Measurements from ENCODE around the gene S100B.

Gene S100B

GRCh38 chr21:46610018-46610701, 5.3 kb upstream of the S100B start:
- H3K4me1 ChIP-seq (ENCODE audit: insufficient read depth, poor library complexity, severe bottlenecking): no peaks in the 10 kb centered on the region
- no peak overlapping the region for H3K4me3 ChIP-seq (ENCODE audit: severe bottlenecking)
- ATAC-seq (ENCODE audit: low read depth) (no peak), DNase-seq (ENCODE audit: low spot score) (no peak)
- no peak for TF ChIP-seq CTCF (IDR thresholded peaks at IDR 0.05; ENCODE audit: poor library complexity, severe bottlenecking)
- H3K27ac ChIP-seq (ENCODE audit: poor library complexity, severe bottlenecking): no peak overlapping the region
- H3K9me3 ChIP-seq (ENCODE audit: severe bottlenecking): no peaks in the 10 kb centered on the region
- no peaks in the 10 kb centered on the region for H3K27me3 ChIP-seq (ENCODE audit: insufficient read depth, poor library complexity, severe bottlenecking)
- no peaks in the 10 kb centered on the region for H3K36me3 ChIP-seq (ENCODE audit: low read depth)

DNA sequence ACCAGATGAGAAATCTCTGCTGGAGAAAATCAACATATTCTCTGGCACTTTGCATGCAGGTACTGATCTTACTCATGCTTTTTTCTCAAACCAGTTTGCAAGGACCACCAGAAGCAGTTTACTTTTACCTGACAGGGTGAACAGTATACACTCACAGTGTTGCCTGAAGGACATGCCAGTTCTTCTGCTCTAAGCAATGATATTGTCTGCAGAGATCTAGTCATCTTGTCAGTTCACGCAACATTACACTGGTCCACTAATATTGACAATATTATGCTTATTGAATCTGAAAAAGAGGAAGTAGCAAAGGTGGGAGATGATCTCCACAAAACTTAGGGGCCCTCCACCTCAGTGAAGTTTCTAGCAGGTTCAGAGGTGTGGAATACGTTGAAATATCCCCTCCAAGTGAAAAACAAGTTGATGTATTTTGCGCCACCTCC, 3.8 kb upstream of the S100B start:
- DNase-seq (ENCODE audit: low spot score) (no peak), ATAC-seq (ENCODE audit: low read depth) (no peak)
- Histone ChIP-seq H3K36me3 (ENCODE audit: low read depth) (no peaks in the 10 kb centered on the region), H3K27me3 (ENCODE audit: insufficient read depth, poor library complexity, severe bottlenecking) (no peaks in the 10 kb centered on the region), H3K27ac (ENCODE audit: poor library complexity, severe bottlenecking) (no peak overlapping the region), H3K4me1 (ENCODE audit: insufficient read depth, poor library complexity, severe bottlenecking) (no peaks in the 10 kb centered on the region), H3K4me3 (ENCODE audit: severe bottlenecking) (no peak overlapping the region), H3K9me3 (ENCODE audit: severe bottlenecking) (no peaks in the 10 kb centered on the region)
- TF ChIP-seq CTCF (IDR thresholded peaks at IDR 0.05; ENCODE audit: poor library complexity, severe bottlenecking): no peak

DNA sequence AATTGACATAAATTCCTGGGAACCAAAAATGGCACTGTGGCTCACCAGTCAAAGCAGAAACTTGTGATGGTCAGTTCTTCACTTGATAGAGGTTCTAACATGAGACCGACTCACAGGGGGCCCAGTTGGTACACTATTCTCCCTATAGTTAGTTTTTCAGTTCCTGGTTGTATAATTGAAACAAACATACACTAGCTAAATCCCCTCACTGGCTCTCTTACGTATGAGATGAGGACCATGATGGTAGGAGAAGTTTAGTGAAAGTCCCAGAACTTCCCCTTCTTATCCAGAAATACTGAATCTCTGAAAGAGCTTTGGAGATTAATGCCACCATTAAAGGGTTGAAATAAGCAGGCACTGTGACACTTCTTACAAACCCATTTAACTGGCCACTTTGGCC, 2.8 kb upstream of the S100B start:
- no peak overlapping the region for H3K27ac ChIP-seq (ENCODE audit: poor library complexity, severe bottlenecking)
- no peaks in the 10 kb centered on the region for H3K36me3 ChIP-seq (ENCODE audit: low read depth)
- H3K27me3 ChIP-seq (ENCODE audit: insufficient read depth, poor library complexity, severe bottlenecking): no peaks in the 10 kb centered on the region
- DNase-seq (ENCODE audit: low spot score): no peak
- no peaks in the 10 kb centered on the region for H3K4me1 ChIP-seq (ENCODE audit: insufficient read depth, poor library complexity, severe bottlenecking)
- ATAC-seq (ENCODE audit: low read depth): no peak
- H3K9me3 ChIP-seq (ENCODE audit: severe bottlenecking): no peaks in the 10 kb centered on the region
- no peak for TF ChIP-seq CTCF (IDR thresholded peaks at IDR 0.05; ENCODE audit: poor library complexity, severe bottlenecking)
- H3K4me3 ChIP-seq (ENCODE audit: severe bottlenecking): no peak overlapping the region

DNA sequence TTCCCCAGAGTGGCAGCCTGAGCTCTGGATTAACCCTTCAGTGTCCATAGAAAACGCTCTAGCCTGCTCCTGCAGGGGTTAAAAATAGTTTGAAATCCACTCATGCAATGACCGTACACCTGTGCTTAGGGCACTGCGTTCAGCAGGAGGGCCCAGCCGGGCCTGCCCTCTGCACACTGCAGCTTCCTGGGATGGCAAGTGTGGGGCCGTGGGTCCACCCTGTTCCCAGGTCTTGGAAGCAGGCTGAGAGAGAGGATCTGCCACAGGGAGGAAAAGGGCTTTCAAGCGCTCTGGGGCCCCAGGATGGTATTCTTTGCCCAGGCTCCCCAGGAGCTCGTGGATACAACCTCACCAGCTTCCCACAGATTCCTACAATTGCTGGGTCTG, 1.5 kb upstream of the S100B start:
- DNase-seq (ENCODE audit: low spot score) (no peak), ATAC-seq (ENCODE audit: low read depth) (no peak)
- no peaks in the 10 kb centered on the region for H3K27me3 ChIP-seq (ENCODE audit: insufficient read depth, poor library complexity, severe bottlenecking)
- no peaks in the 10 kb centered on the region for H3K36me3 ChIP-seq (ENCODE audit: low read depth)
- H3K27ac ChIP-seq (ENCODE audit: poor library complexity, severe bottlenecking): no peak overlapping the region
- TF ChIP-seq CTCF (IDR thresholded peaks at IDR 0.05; ENCODE audit: poor library complexity, severe bottlenecking): no peak
- H3K9me3 ChIP-seq (ENCODE audit: severe bottlenecking): no peaks in the 10 kb centered on the region
- no peaks in the 10 kb centered on the region for H3K4me1 ChIP-seq (ENCODE audit: insufficient read depth, poor library complexity, severe bottlenecking)
- H3K4me3 ChIP-seq (ENCODE audit: severe bottlenecking): no peak overlapping the region

DNA sequence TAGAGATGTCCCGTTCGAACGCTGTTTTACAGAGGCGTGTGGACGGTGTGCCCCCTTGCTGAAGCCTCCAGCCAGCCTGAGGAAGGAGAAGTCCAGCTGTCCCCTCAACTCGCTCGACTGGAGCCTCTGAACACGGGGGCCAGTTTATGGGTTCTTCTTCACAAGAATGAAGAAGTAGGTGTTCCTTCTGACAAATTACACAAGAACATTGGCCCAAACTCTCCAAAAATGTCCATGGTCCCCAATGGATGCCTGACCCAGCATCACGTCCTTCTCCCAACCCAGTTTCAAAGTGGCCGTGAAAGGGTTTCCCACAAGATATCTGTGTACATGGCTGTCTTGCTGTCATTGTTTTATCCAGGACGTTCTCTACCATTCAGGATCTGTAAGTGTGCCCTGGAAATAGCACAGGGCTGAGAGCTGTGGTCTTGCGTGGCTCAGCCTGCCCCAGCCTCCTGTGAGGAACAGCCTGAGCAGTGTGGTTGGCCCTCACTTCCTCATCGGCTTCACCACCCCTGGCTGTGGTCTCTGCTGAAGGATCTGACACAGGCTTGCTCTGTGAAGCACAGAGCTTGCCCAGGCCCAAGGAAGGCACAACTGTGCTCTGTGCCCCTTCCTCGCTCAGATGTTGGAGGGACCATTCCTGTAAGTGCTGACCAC, 1.0 kb upstream of the S100B start:
- Histone ChIP-seq H3K4me3 (ENCODE audit: severe bottlenecking) (no peak overlapping the region), H3K27ac (ENCODE audit: poor library complexity, severe bottlenecking) (no peak overlapping the region)
- no peak for ATAC-seq (ENCODE audit: low read depth)

More for the DNA sequence above, 1.0 kb upstream of the S100B start:
- DNase-seq (ENCODE audit: low spot score): no peak
- no peak for TF ChIP-seq CTCF (IDR thresholded peaks at IDR 0.05; ENCODE audit: poor library complexity, severe bottlenecking)
- H3K4me1 ChIP-seq (ENCODE audit: insufficient read depth, poor library complexity, severe bottlenecking): no peaks in the 10 kb centered on the region
- H3K27me3 ChIP-seq (ENCODE audit: insufficient read depth, poor library complexity, severe bottlenecking): no peaks in the 10 kb centered on the region
- no peaks in the 10 kb centered on the region for H3K9me3 ChIP-seq (ENCODE audit: severe bottlenecking)
- H3K36me3 ChIP-seq (ENCODE audit: low read depth): no peaks in the 10 kb centered on the region
